KMS-11 (cell line): Measurements from ENCODE around the gene SLC35G6.
"Not testable (repeated sequence)": the region's sequence is repeated elsewhere in the genome, so short reads cannot be mapped to it uniquely, and the experiment has no call there.

Source experiments
- H2AFZ ChIP-seq: fragments of 200-600 bp; sonication (generic); 2 replicates; pipeline ENCODE4 v1.6.1; 2016; ENCODE audit warnings: antibody characterized with exemption, mixed run types, low read depth
- H3K27ac ChIP-seq: fragments of 200-600 bp; sonication (generic); 2 replicates; pipeline ENCODE4 v1.6.1; 2016; ENCODE audit warnings: mild to moderate bottlenecking, mixed run types
- H3K27me3 ChIP-seq: fragments of 200-600 bp; sonication (generic); 2 replicates; pipeline ENCODE4 v1.6.1; 2017; ENCODE audit warnings: mild to moderate bottlenecking, low read depth, mixed run types, moderate library complexity; ENCODE audit not compliant: insufficient read depth
- H3K36me3 ChIP-seq: fragments of 200-600 bp; sonication (generic); 2 replicates; pipeline ENCODE4 v1.6.1; 2017; ENCODE audit warnings: mild to moderate bottlenecking, mixed run types; ENCODE audit not compliant: insufficient read depth
- H3K4me1 ChIP-seq: fragments of 200-600 bp; sonication (generic); 2 replicates; pipeline ENCODE4 v1.6.1; 2016; ENCODE audit warnings: mild to moderate bottlenecking, low read depth, mixed run types; ENCODE audit not compliant: poor library complexity, severe bottlenecking
- H3K4me2 ChIP-seq: fragments of 200-600 bp; sonication (generic); 2 replicates; pipeline ENCODE4 v1.7.0; 2016; ENCODE audit warnings: mild to moderate bottlenecking, mixed run types
- H3K4me3 ChIP-seq: fragments of 200-600 bp; sonication (generic); IDR thresholded peaks from 2 replicates; pipeline ENCODE4 v1.6.1; 2017; ENCODE audit warnings: low read depth, low read length, mixed read lengths; ENCODE audit not compliant: insufficient read depth
- H3K79me2 ChIP-seq: fragments of 200-600 bp; sonication (generic); 2 replicates; pipeline ENCODE4 v1.6.1; 2016; ENCODE audit warnings: low read depth, mixed run types; ENCODE audit not compliant: insufficient read depth
- H3K9ac ChIP-seq: fragments of 200-600 bp; sonication (generic); 2 replicates; pipeline ENCODE4 v1.6.1; 2016; ENCODE audit warnings: mild to moderate bottlenecking, mixed run types
- H4K20me1 ChIP-seq: fragments of 200-600 bp; sonication (generic); 2 replicates; pipeline ENCODE4 v1.6.1; 2016; ENCODE audit warnings: mild to moderate bottlenecking, mixed run types; ENCODE audit not compliant: insufficient read depth
- CTCF ChIP-seq: fragments of 200-600 bp; sonication (generic); conservative IDR thresholded peaks from 2 replicates; pipeline ENCODE4 v1.6.1; 2017; ENCODE audit warnings: low read depth, mild to moderate bottlenecking, antibody characterized with exemption, low read length, moderate library complexity, mixed read lengths

The SLC35G6 gene

GRCh38 chr17:7471729-7472128 lies 9.5 kb upstream of the SLC35G6 start:
- no peak overlapping the region for H2AFZ ChIP-seq
- no peaks in the 10 kb centered on the region for H3K36me3 ChIP-seq
- H3K4me1 ChIP-seq, result no peaks in the 10 kb centered on the region
- no peak for TF ChIP-seq CTCF
- H4K20me1 ChIP-seq, result no peaks in the 10 kb centered on the region
- no peaks in the 10 kb centered on the region for H3K27me3 ChIP-seq
- no peak overlapping the region for H3K9ac ChIP-seq
- no peak overlapping the region for H3K27ac ChIP-seq
- H3K4me3 ChIP-seq, result no peak overlapping the region
- H3K4me2 ChIP-seq, result no peak overlapping the region
- H3K79me2 ChIP-seq, result no peaks in the 10 kb centered on the region

GRCh38 chr17:7474767-7475166 lies 6.5 kb upstream of the SLC35G6 start:
- H3K9ac ChIP-seq, H3K4me1 ChIP-seq, H3K27ac ChIP-seq, H2AFZ ChIP-seq, H3K4me3 ChIP-seq, H3K79me2 ChIP-seq, H3K4me2 ChIP-seq, H3K27me3 ChIP-seq, H4K20me1 ChIP-seq, H3K36me3 ChIP-seq: not testable (repeated sequence)

DNA sequence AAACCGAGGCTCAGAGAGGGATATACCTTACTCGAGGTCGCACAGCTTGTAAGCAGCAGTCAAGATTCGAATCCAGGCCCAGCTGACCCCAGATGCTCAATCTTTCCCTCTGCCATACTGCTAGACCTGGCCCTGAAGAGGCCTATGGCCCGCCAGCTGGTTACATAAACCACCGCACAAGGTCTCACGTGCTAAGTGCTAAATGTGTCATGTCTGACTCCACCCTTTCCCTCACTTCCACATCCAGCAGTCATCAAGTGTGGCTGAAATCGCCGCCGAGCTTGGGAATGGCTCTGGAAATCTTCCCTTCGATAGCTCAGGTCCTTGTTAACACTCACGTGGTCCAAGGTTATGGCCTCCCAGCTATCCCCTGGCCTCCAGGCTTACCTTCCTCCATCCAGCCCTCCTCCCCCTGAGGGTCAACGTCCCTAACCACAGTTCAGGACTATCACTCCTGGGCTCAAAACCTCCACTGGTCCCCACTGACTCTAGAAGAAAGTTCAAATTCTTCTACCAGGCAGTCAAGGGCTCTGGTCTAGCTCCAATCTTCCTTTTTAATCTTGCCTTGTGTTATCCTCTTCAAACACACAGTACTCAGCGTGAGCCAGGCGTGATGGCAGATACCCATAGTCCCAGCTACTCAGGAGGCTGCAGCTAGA lies 5.4 kb upstream of the SLC35G6 start:
- H3K4me2 ChIP-seq, result no peak overlapping the region

GRCh38 chr17:7476494-7476893 lies 4.8 kb upstream of the SLC35G6 start:
- Histone ChIP-seq H2AFZ (no peak overlapping the region), H3K9ac (no peak overlapping the region), H3K79me2 (no peaks in the 10 kb centered on the region), H3K27ac (no peak overlapping the region), H3K4me2 (no peak overlapping the region), H3K27me3 (no peaks in the 10 kb centered on the region), H4K20me1 (no peaks in the 10 kb centered on the region), H3K36me3 (no peaks in the 10 kb centered on the region), H3K4me1 (no peaks in the 10 kb centered on the region), H3K4me3 (no peak overlapping the region)
- TF ChIP-seq CTCF, result no peak

More for the DNA sequence above, 5.4 kb upstream of the SLC35G6 start:
- H3K27me3 ChIP-seq, result no peaks in the 10 kb centered on the region
- no peak for TF ChIP-seq CTCF
- no peaks in the 10 kb centered on the region for H3K36me3 ChIP-seq
- H2AFZ ChIP-seq, result no peak overlapping the region
- H3K4me3 ChIP-seq, result no peak overlapping the region
- H3K79me2 ChIP-seq, result no peaks in the 10 kb centered on the region
- no peak overlapping the region for H3K27ac ChIP-seq
- H4K20me1 ChIP-seq, result no peaks in the 10 kb centered on the region
- H3K4me1 ChIP-seq, result no peaks in the 10 kb centered on the region
- no peak overlapping the region for H3K9ac ChIP-seq

- no peak overlapping the region for H3K27ac ChIP-seq
- no peak overlapping the region for H2AFZ ChIP-seq
- H3K9ac ChIP-seq, result no peak overlapping the region
- no peak overlapping the region for H3K4me2 ChIP-seq
- H3K79me2 ChIP-seq, result no peaks in the 10 kb centered on the region
- H3K4me1 ChIP-seq, result no peaks in the 10 kb centered on the region
- H3K36me3 ChIP-seq, result no peaks in the 10 kb centered on the region
- no peak overlapping the region for H3K4me3 ChIP-seq
- no peaks in the 10 kb centered on the region for H3K27me3 ChIP-seq
- no peaks in the 10 kb centered on the region for H4K20me1 ChIP-seq
- TF ChIP-seq CTCF, result no peak
These were observed 4.3 kb upstream of the SLC35G6 start for GRCh38 chr17:7476951-7477350.
